ENCODE measurements around the gene DUSP19.

GRCh38 chr2:183123117-183123958, 44.8 kb downstream of the DUSP19 start:
- TF ChIP-seq CTCF (IDR thresholded peaks at IDR 0.05) (no peak), POLR2AphosphoS5 (IDR thresholded peaks at IDR 0.05) (no peak), POLR2A (IDR thresholded peaks at IDR 0.05) (no peak)

Data from gastroesophageal sphincter (tissue), 3 donors.